HepG2 (cell line): ENCODE results near the gene MMP12. TPM values are rescaled to one million over a fixed set of nuclear protein-coding genes. Genes with fewer than 3 reads are reported as not detected.

Experiments
- ATAC-seq: fragments of 200-7000 bp; cut with Tn5 transposase; 3 replicates; pipeline ENCODE4 v1.9.1; 2020; ENCODE audit warnings: mild to moderate bottlenecking, moderate library complexity
- BruUV-seq: library from RNA; stranded (reverse); fragments of 400-500 nt; replicated peaks from 2 replicates; lab custom pipeline; 2021; lab: Mats Ljungman, UMichigan
- CTCF ChIA-PET: fragments of 300-600 bp; formaldehyde crosslinking; extraction: SDS; loops from one replicate; lab custom pipeline; 2021; ENCODE audit warnings: low total read pairs, inconsistent platforms, low intra/inter-chr PET ratio; lab: Yijun Ruan, JAX
- POLR2A ChIA-PET: fragments of 350-600 bp; sonication (Branson Sonifier 250); formaldehyde crosslinking; loops from one replicate; lab custom pipeline; 2020; ENCODE audit warnings: antibody characterized with exemption, inconsistent platforms; lab: Yijun Ruan, JAX
- DNase-seq: peaks from one replicate; pipeline ENCODE4 v3.0.0-alpha.2; 2015; ENCODE audit warnings: low spot score
- FAIRE-seq: peaks from 3 replicates; lab custom pipeline; 2011; peaks lifted over from hg19 to GRCh38; lab: Jason Lieb, UNC
- H2AFZ ChIP-seq: one replicate; pipeline ENCODE4 v1.6.1; 2011; ENCODE audit warnings: low read length, inconsistent platforms
- H3K27ac ChIP-seq: fragments of 300-600 bp; 3 replicates; pipeline ENCODE4 v1.8.0; 2011; ENCODE audit warnings: mixed run types, mild to moderate bottlenecking, mixed read lengths, low read length, inconsistent platforms; ENCODE audit not compliant: insufficient read depth; ENCODE audit errors: extremely low read length
- H3K27me3 ChIP-seq, 2 experiments: fragments of 200-600 bp in 1 of 2; 2 replicates in 1 of 2; 3 replicates in 1 of 2; pipeline versions ENCODE4 v1.6.0 to v1.8.0; 2011; ENCODE audit warnings: low read length in 2 of 2, mild to moderate bottlenecking in 2 of 2, moderate library complexity in 2 of 2, inconsistent platforms in 1 of 2; ENCODE audit not compliant: insufficient read depth in 2 of 2, control insufficient read depth in 1 of 2
- H3K36me3 ChIP-seq, 2 experiments: fragments of 200-600 bp in 1 of 2; replicated peaks in 1 of 2; 2 replicates in 1 of 2; 3 replicates in 1 of 2; pipeline versions ENCODE4 v1.5.1 to v1.8.0; 2011; ENCODE audit warnings: low read length in 2 of 2, inconsistent platforms in 1 of 2; ENCODE audit not compliant: insufficient read depth in 2 of 2, control insufficient read depth in 1 of 2
- H3K4me1 ChIP-seq: 2 replicates; pipeline ENCODE4 v1.5.1; 2012; ENCODE audit warnings: low read length, inconsistent platforms; ENCODE audit not compliant: insufficient read depth
- H3K4me2 ChIP-seq: 2 replicates; pipeline ENCODE4 v1.6.0; 2011; ENCODE audit warnings: low read depth, low read length, inconsistent platforms
- H3K4me3 ChIP-seq, 3 experiments: fragments of 200-600 bp in 1 of 3; sonication (generic), shearing (Covaris generic) in 1 of 3; replicated peaks in 1 of 3; 2 replicates each; pipeline ENCODE4 v1.5.1; 2011 to 2016; ENCODE audit warnings: low read length in 3 of 3, inconsistent platforms in 2 of 3, low read depth in 2 of 3, mild to moderate bottlenecking in 2 of 3, control low read depth in 1 of 3, mixed read lengths in 1 of 3; ENCODE audit not compliant: insufficient read depth in 1 of 3
- H3K79me2 ChIP-seq: one replicate; pipeline ENCODE4 v1.6.1; 2011; ENCODE audit warnings: low read length, inconsistent platforms; ENCODE audit not compliant: insufficient read depth
- H3K9ac ChIP-seq: 2 replicates; pipeline ENCODE4 v1.6.0; 2011; ENCODE audit warnings: mild to moderate bottlenecking, low read depth, low read length, inconsistent platforms; ENCODE audit not compliant: insufficient read depth
- H3K9me3 ChIP-seq: 2 replicates; pipeline ENCODE4 v1.5.1; 2012; ENCODE audit warnings: mild to moderate bottlenecking, low read length
- H4K20me1 ChIP-seq: 2 replicates; pipeline ENCODE4 v1.6.0; 2011; ENCODE audit warnings: inconsistent platforms, mild to moderate bottlenecking, low read length, moderate library complexity; ENCODE audit not compliant: insufficient read depth
- CENPX ChIP-seq: sonication (generic); formaldehyde crosslinking; IDR thresholded peaks from 2 replicates; pipeline ENCODE4 v1.9.0; 2021; ENCODE audit warnings: mild to moderate bottlenecking, missing genetic modification reagents, moderate library complexity
- CREBL2 ChIP-seq: sonication (generic); formaldehyde crosslinking; IDR thresholded peaks from 2 replicates; pipeline ENCODE4 v1.8.1; 2023; ENCODE audit warnings: missing genetic modification reagents, mild to moderate bottlenecking, borderline replicate concordance
- KDM4B ChIP-seq: sonication (generic); formaldehyde crosslinking; IDR thresholded peaks from 2 replicates; pipeline ENCODE4 v1.4.0; 2020; ENCODE audit warnings: missing genetic modification reagents
- NCOA2 ChIP-seq: sonication (generic); formaldehyde crosslinking; IDR thresholded peaks from 2 replicates; pipeline ENCODE4 v1.8.0; 2022; ENCODE audit warnings: inconsistent platforms
- NPAS2 ChIP-seq: sonication (generic); formaldehyde crosslinking; IDR thresholded peaks from 2 replicates; pipeline ENCODE4 v1.8.0; 2022; ENCODE audit warnings: mild to moderate bottlenecking, missing genetic modification reagents, borderline replicate concordance
- RELA ChIP-seq: sonication (generic); formaldehyde crosslinking; IDR thresholded peaks from 2 replicates; pipeline ENCODE4 v1.4.0; 2020; ENCODE audit warnings: missing genetic modification reagents
- SRF ChIP-seq: IDR thresholded peaks from 2 replicates; pipeline ENCODE4 v1.6.1; 2011; ENCODE audit warnings: mild to moderate bottlenecking, low read depth, low read length, moderate library complexity
- TOE1 ChIP-seq: sonication (generic); formaldehyde crosslinking; IDR thresholded peaks from 2 replicates; pipeline ENCODE4 v1.4.0; 2020; ENCODE audit warnings: mild to moderate bottlenecking, missing genetic modification reagents
- ZBTB34 ChIP-seq: sonication (generic); formaldehyde crosslinking; IDR thresholded peaks from 2 replicates; pipeline ENCODE4 v1.8.0; 2022; ENCODE audit warnings: mild to moderate bottlenecking, missing genetic modification reagents
- ZBTB7B ChIP-seq: sonication (generic); formaldehyde crosslinking; IDR thresholded peaks from 2 replicates; pipeline ENCODE4 v1.4.0; 2020; ENCODE audit warnings: missing genetic modification reagents
- ZNF484 ChIP-seq: sonication (generic); formaldehyde crosslinking; IDR thresholded peaks from 2 replicates; pipeline ENCODE4 v1.5.1; 2020; ENCODE audit warnings: mild to moderate bottlenecking, low read depth, missing genetic modification reagents, borderline replicate concordance
- ZNF552 ChIP-seq: sonication (generic); formaldehyde crosslinking; IDR thresholded peaks from 2 replicates; pipeline ENCODE4 v1.9.0; 2022; ENCODE audit warnings: missing genetic modification reagents, mild to moderate bottlenecking, borderline replicate concordance
- WGBS: methylation state at CpG from one replicate; pipeline ENCODE4 v1.1.6; 2017; ENCODE audit warnings: low lambda C conversion rate; 5-methylcytosine and 5-hydroxymethylcytosine counted together
- in situ Hi-C: cut with HindIII; loops from 2 replicates; pipeline ENCODE4 v1.10.0; 2017; ENCODE audit warnings: low pct_unique_long_range_greater_than_20kb; ENCODE audit not compliant: extremely low pct_ligation_motif_present
- intact Hi-C: fragments of 100-400 bp; cut with micrococcal nuclease; formaldehyde crosslinking; loops from one replicate; pipeline ENCODE4 v1.10.0; 2022; ENCODE audit not compliant: unreplicated experiment
- polyA plus RNA-seq, 8 experiments: library from polyadenylated mRNA; depleted of rRNA in 3 of 8; stranded (reverse) in 7 of 8; unstranded in 1 of 8; fragments of >200 nt; fragmentation: Illumina TruSeq in 4 of 8; extraction: Trizol in 4 of 8; gene quantifications; 2 replicates each; pipeline versions ENCODE4 v1.2.1 to v1.2.3, GENCODE V29; 2011 to 2016; ENCODE audit warnings: low read depth in 4 of 8, missing spikeins in 1 of 8, mixed read lengths in 1 of 8; ENCODE audit not compliant: insufficient read depth in 1 of 8
- total RNA-seq, 5 experiments: library from RNA; depleted of rRNA; stranded (reverse); fragments of >200 nt; fragmentation: Illumina TruSeq; extraction: Trizol; gene quantifications; 2 replicates each; pipeline ENCODE4 v1.2.3, GENCODE V29; 2016; ENCODE audit warnings: low read depth in 1 of 5

The MMP12 gene
- total and polyA plus RNA-seq, 2 of the 13 experiments (the other 11 are each of a cell fraction or from before 2014, with no cell fraction given) = not detected

GRCh38 chr11:102891736-102892135 is 17.0 kb upstream of the MMP12 start:
- ChIA-PET POLR2A (no interaction called here), CTCF (no interaction called here)
- Histone ChIP-seq H3K9ac (no peak overlapping the region), H2AFZ (no peak overlapping the region), H4K20me1 (no peaks in the 10 kb centered on the region), H3K9me3 (no peaks in the 10 kb centered on the region), H3K79me2 (no peaks in the 10 kb centered on the region), H3K27me3 (no peaks in the 10 kb centered on the region), H3K36me3 (no peaks in the 10 kb centered on the region), H3K4me2 (no peak overlapping the region), H3K4me1 (no peaks in the 10 kb centered on the region), H3K4me3 (no peak overlapping the region), H3K27ac (no peak overlapping the region)
- 46% methylated on average over 1 of the region's 1 CpG for WGBS
- intact Hi-C loops = no loop called here
- DNase-seq = no peak
- no peak for ATAC-seq
- in situ Hi-C loops = no loop called here
- TF ChIP-seq ZBTB34 (CRISPR knock-in tag) (no peak), ZBTB7B (CRISPR knock-in tag) (no peak), RELA (no peak), NPAS2 (CRISPR knock-in tag) (no peak), CREBL2 (CRISPR knock-in tag) (no peak), ZNF552 (CRISPR knock-in tag) (no peak), CENPX (CRISPR knock-in tag) (no peak), SRF (no peak), ZNF484 (CRISPR knock-in tag) (no peak), TOE1 (no peak), NCOA2 (no peak), KDM4B (no peak)
- FAIRE-seq = no peak
- no TSS peak for BruUV-seq
